DOHH2 (cell line): ENCODE measurements around the gene GRB10.

Experiments
- CTCF ChIP-seq: fragments of 200-600 bp; sonication (generic); IDR thresholded peaks from one replicate; pipeline ENCODE4 v1.5.1; 2014; ENCODE audit warnings: antibody characterized with exemption, mild to moderate bottlenecking, low read depth, low read length; ENCODE audit not compliant: poor library complexity, severe bottlenecking
- EZH2phosphoT487 ChIP-seq: fragments of 200-600 bp; sonication (generic); IDR thresholded peaks from 2 replicates; pipeline ENCODE4 v1.6.1; 2017; ENCODE audit warnings: borderline replicate concordance, mild to moderate bottlenecking, antibody characterized with exemption, low read length, moderate library complexity, mixed read lengths

GRCh38 chr7:50614721-50615518 is 167.8 kb downstream of the GRB10 start:
- TF ChIP-seq EZH2phosphoT487 (no peak), CTCF (peak; percentile 29)
